ENCODE measurements around the gene SYNE1.
"Not testable (repeated sequence)": the region's sequence is repeated elsewhere in the genome, so short reads cannot be mapped to it uniquely, and the experiment has no call there.

Gene SYNE1

GRCh38 chr6:152146385-152146784 is 490.8 kb downstream of the SYNE1 start:
- no peak for DNase-seq (ENCODE audit: low spot score in 2 of 2)
- peaks cover 7% of the 10 kb centered on the region for H3K4me1 Mint-ChIP-seq
- H3K36me3 Mint-ChIP-seq (ENCODE audit: insufficient read depth) = peaks cover 86% of the 10 kb centered on the region
- no peak overlapping the region for H3K4me3 Mint-ChIP-seq
- H3K27ac Mint-ChIP-seq (ENCODE audit: low read depth) = no peak overlapping the region
- ATAC-seq (replicated peaks; ENCODE audit: extremely low read depth, poor library complexity, severe bottlenecking) = no peak
- H3K9me3 Mint-ChIP-seq = no peaks in the 10 kb centered on the region
- H3K27me3 Mint-ChIP-seq = no peaks in the 10 kb centered on the region

GRCh38 chr6:152143359-152143758 is 493.8 kb downstream of the SYNE1 start:
- Mint-ChIP-seq H3K27me3 (no peaks in the 10 kb centered on the region), H3K27ac (ENCODE audit: low read depth) (peak overlapping the region; percentile 19), H3K36me3 (ENCODE audit: insufficient read depth) (peaks cover 83% of the 10 kb centered on the region), H3K4me3 (no peak overlapping the region), H3K4me1 (peaks cover 7% of the 10 kb centered on the region), H3K9me3 (no peaks in the 10 kb centered on the region)
- ATAC-seq (replicated peaks; ENCODE audit: extremely low read depth, poor library complexity, severe bottlenecking) (no peak), DNase-seq (ENCODE audit: low spot score in 2 of 2) (no peak)

- Mint-ChIP-seq H3K4me1 (peaks cover under 1% of the 10 kb centered on the region), H3K4me3 (no peak overlapping the region), H3K27ac (ENCODE audit: low read depth) (no peak overlapping the region), H3K9me3 (no peaks in the 10 kb centered on the region), H3K27me3 (no peaks in the 10 kb centered on the region), H3K36me3 (ENCODE audit: insufficient read depth) (peaks cover 83% of the 10 kb centered on the region)
- no peak for ATAC-seq (replicated peaks; ENCODE audit: extremely low read depth, poor library complexity, severe bottlenecking)
- no peak for DNase-seq (ENCODE audit: low spot score in 2 of 2)
These were observed 495.1 kb downstream of the SYNE1 start for GRCh38 chr6:152142105-152142504.

GRCh38 chr6:152138344-152138743 is 498.8 kb downstream of the SYNE1 start:
- ATAC-seq (replicated peaks; ENCODE audit: extremely low read depth, poor library complexity, severe bottlenecking); H3K4me1 Mint-ChIP-seq; DNase-seq (ENCODE audit: low spot score in 2 of 2); H3K9me3 Mint-ChIP-seq; H3K27ac Mint-ChIP-seq (ENCODE audit: low read depth); H3K27me3 Mint-ChIP-seq; H3K4me3 Mint-ChIP-seq: not testable (repeated sequence)
- peaks cover 85% of the 10 kb centered on the region for H3K36me3 Mint-ChIP-seq (ENCODE audit: insufficient read depth)

GRCh38 chr6:152136449-152136825 is 500.7 kb downstream of the SYNE1 start:
- Mint-ChIP-seq H3K4me3 (no peak overlapping the region), H3K4me1 (no peaks in the 10 kb centered on the region), H3K27ac (ENCODE audit: low read depth) (no peak overlapping the region), H3K36me3 (ENCODE audit: insufficient read depth) (peaks cover 91% of the 10 kb centered on the region), H3K9me3 (no peaks in the 10 kb centered on the region), H3K27me3 (no peaks in the 10 kb centered on the region)
- no peak for DNase-seq (ENCODE audit: low spot score in 2 of 2)
- ATAC-seq (replicated peaks; ENCODE audit: extremely low read depth, poor library complexity, severe bottlenecking) = no peak

GRCh38 chr6:152135755-152136448 is 501.3 kb downstream of the SYNE1 start:
- Mint-ChIP-seq H3K4me3 (no peak overlapping the region), H3K36me3 (ENCODE audit: insufficient read depth) (peaks cover 91% of the 10 kb centered on the region), H3K4me1 (no peaks in the 10 kb centered on the region), H3K27me3 (no peaks in the 10 kb centered on the region), H3K9me3 (no peaks in the 10 kb centered on the region), H3K27ac (ENCODE audit: low read depth) (no peak overlapping the region)
- DNase-seq (ENCODE audit: low spot score in 2 of 2) (no peak), ATAC-seq (replicated peaks; ENCODE audit: extremely low read depth, poor library complexity, severe bottlenecking) (no peak)

GRCh38 chr6:152130441-152130840 is 506.7 kb downstream of the SYNE1 start:
- H3K36me3 Mint-ChIP-seq (ENCODE audit: insufficient read depth) = peaks cover 86% of the 10 kb centered on the region
- H3K27me3 Mint-ChIP-seq = no peaks in the 10 kb centered on the region
- no peak overlapping the region for H3K27ac Mint-ChIP-seq (ENCODE audit: low read depth)
- DNase-seq (ENCODE audit: low spot score in 2 of 2) (no peak), ATAC-seq (replicated peaks; ENCODE audit: extremely low read depth, poor library complexity, severe bottlenecking) (no peak)
- no peak overlapping the region for H3K4me3 Mint-ChIP-seq
- no peaks in the 10 kb centered on the region for H3K9me3 Mint-ChIP-seq
- H3K4me1 Mint-ChIP-seq = no peaks in the 10 kb centered on the region

GRCh38 chr6:152129691-152130151 is 507.4 kb downstream of the SYNE1 start:
- DNase-seq (ENCODE audit: low spot score in 2 of 2) (no peak), ATAC-seq (replicated peaks; ENCODE audit: extremely low read depth, poor library complexity, severe bottlenecking) (no peak)
- no peaks in the 10 kb centered on the region for H3K27me3 Mint-ChIP-seq
- no peaks in the 10 kb centered on the region for H3K4me1 Mint-ChIP-seq
- peak overlapping the region; percentile 49 for H3K27ac Mint-ChIP-seq (ENCODE audit: low read depth)
- H3K4me3 Mint-ChIP-seq = no peak overlapping the region
- peaks cover 81% of the 10 kb centered on the region for H3K36me3 Mint-ChIP-seq (ENCODE audit: insufficient read depth)
- no peaks in the 10 kb centered on the region for H3K9me3 Mint-ChIP-seq

GRCh38 chr6:152127432-152128165 is 509.6 kb downstream of the SYNE1 start:
- ATAC-seq (replicated peaks; ENCODE audit: extremely low read depth, poor library complexity, severe bottlenecking) (no peak), DNase-seq (ENCODE audit: low spot score in 2 of 2) (no peak)
- Mint-ChIP-seq H3K4me1 (no peaks in the 10 kb centered on the region), H3K27ac (ENCODE audit: low read depth) (no peak overlapping the region), H3K9me3 (no peaks in the 10 kb centered on the region), H3K27me3 (no peaks in the 10 kb centered on the region), H3K36me3 (ENCODE audit: insufficient read depth) (peaks cover 81% of the 10 kb centered on the region), H3K4me3 (no peak overlapping the region)

- no peak overlapping the region for H3K4me3 Mint-ChIP-seq
- H3K27ac Mint-ChIP-seq (ENCODE audit: low read depth) = no peak overlapping the region
- no peaks in the 10 kb centered on the region for H3K9me3 Mint-ChIP-seq
- peaks cover 6% of the 10 kb centered on the region for H3K4me1 Mint-ChIP-seq
- no peak for DNase-seq (ENCODE audit: low spot score in 2 of 2)
- H3K36me3 Mint-ChIP-seq (ENCODE audit: insufficient read depth) = peaks cover 80% of the 10 kb centered on the region
- H3K27me3 Mint-ChIP-seq = no peaks in the 10 kb centered on the region
- no peak for ATAC-seq (replicated peaks; ENCODE audit: extremely low read depth, poor library complexity, severe bottlenecking)
These were observed 512.6 kb downstream of the SYNE1 start for GRCh38 chr6:152124429-152125074.

- Mint-ChIP-seq H3K4me3 (no peak overlapping the region), H3K9me3 (peaks cover 10% of the 10 kb centered on the region), H3K4me1 (peaks cover 9% of the 10 kb centered on the region), H3K27me3 (no peaks in the 10 kb centered on the region), H3K36me3 (ENCODE audit: insufficient read depth) (peaks cover 71% of the 10 kb centered on the region), H3K27ac (ENCODE audit: low read depth) (no peak overlapping the region)
- ATAC-seq (replicated peaks; ENCODE audit: extremely low read depth, poor library complexity, severe bottlenecking) (no peak), DNase-seq (ENCODE audit: low spot score in 2 of 2) (no peak)
These were observed 514.1 kb downstream of the SYNE1 start for GRCh38 chr6:152123076-152123475.

- Mint-ChIP-seq H3K4me1 (peaks cover 16% of the 10 kb centered on the region), H3K27me3 (no peaks in the 10 kb centered on the region), H3K36me3 (ENCODE audit: insufficient read depth) (peaks cover 67% of the 10 kb centered on the region), H3K9me3 (peaks cover 11% of the 10 kb centered on the region), H3K4me3 (no peak overlapping the region), H3K27ac (ENCODE audit: low read depth) (no peak overlapping the region)
- DNase-seq (ENCODE audit: low spot score in 2 of 2) (no peak), ATAC-seq (replicated peaks; ENCODE audit: extremely low read depth, poor library complexity, severe bottlenecking) (no peak)
These were observed 514.7 kb downstream of the SYNE1 start for GRCh38 chr6:152122434-152122833.

GRCh38 chr6:152121910-152122309 is 515.3 kb downstream of the SYNE1 start:
- peaks cover 16% of the 10 kb centered on the region for H3K4me1 Mint-ChIP-seq
- H3K27ac Mint-ChIP-seq (ENCODE audit: low read depth) = no peak overlapping the region
- H3K4me3 Mint-ChIP-seq = no peak overlapping the region
- peaks cover 11% of the 10 kb centered on the region for H3K9me3 Mint-ChIP-seq
- DNase-seq (ENCODE audit: low spot score in 2 of 2) = no peak
- H3K27me3 Mint-ChIP-seq = no peaks in the 10 kb centered on the region
- ATAC-seq (replicated peaks; ENCODE audit: extremely low read depth, poor library complexity, severe bottlenecking) = no peak
- H3K36me3 Mint-ChIP-seq (ENCODE audit: insufficient read depth) = peaks cover 65% of the 10 kb centered on the region

Measured in central memory CD8-positive, alpha-beta T cell (primary cell).